Loucy (cell line): ENCODE results near the gene RNF141.

Experiments
- H2AFZ ChIP-seq: fragments of 200-600 bp; sonication (generic); 2 replicates; pipeline ENCODE4 v1.6.0; 2016; ENCODE audit warnings: antibody characterized with exemption, mild to moderate bottlenecking, low read length, moderate library complexity
- H3F3A ChIP-seq: fragments of 200-600 bp; 2 replicates; pipeline ENCODE4 v1.6.0; 2016; ENCODE audit warnings: antibody characterized with exemption, low read depth, mild to moderate bottlenecking
- H3K27me3 ChIP-seq: fragments of 200-600 bp; sonication (generic); 2 replicates; pipeline ENCODE4 v1.6.1; 2014; ENCODE audit warnings: low read length, mild to moderate bottlenecking; ENCODE audit not compliant: insufficient read depth, poor library complexity, severe bottlenecking
- H3K36me3 ChIP-seq: fragments of 200-600 bp; sonication (generic); 2 replicates; pipeline ENCODE4 v1.6.1; 2016; ENCODE audit warnings: low read length; ENCODE audit not compliant: insufficient read depth
- H3K4me1 ChIP-seq: fragments of 200-600 bp; sonication (generic); 2 replicates; pipeline ENCODE4 v1.5.1; 2014; ENCODE audit warnings: low read length, mild to moderate bottlenecking; ENCODE audit not compliant: insufficient read depth, poor library complexity, severe bottlenecking
- H3K4me2 ChIP-seq: fragments of 200-600 bp; sonication (generic); 2 replicates; pipeline ENCODE4 v1.6.0; 2014; ENCODE audit warnings: antibody characterized with exemption, low read length, low read depth, mild to moderate bottlenecking; ENCODE audit not compliant: poor library complexity, severe bottlenecking
- H3K4me3 ChIP-seq: fragments of 200-600 bp; sonication (generic); 2 replicates; pipeline ENCODE4 v1.5.1; 2014; ENCODE audit warnings: low read length, mild to moderate bottlenecking, mixed read lengths; ENCODE audit not compliant: poor library complexity, severe bottlenecking
- H3K79me2 ChIP-seq: fragments of 200-600 bp; sonication (generic); 2 replicates; pipeline ENCODE4 v1.6.1; 2014; ENCODE audit warnings: low read length; ENCODE audit not compliant: insufficient read depth
- H3K9ac ChIP-seq: fragments of 200-600 bp; sonication (generic); 2 replicates; pipeline ENCODE4 v1.6.0; 2014; ENCODE audit warnings: mild to moderate bottlenecking, low read depth, low read length, moderate library complexity; ENCODE audit not compliant: poor library complexity, severe bottlenecking
- H3K9me2 ChIP-seq: fragments of 200-600 bp; sonication (generic); replicated peaks from 2 replicates; pipeline ENCODE4 v1.6.1; 2016; ENCODE audit warnings: low read depth, low read length, mixed read lengths
- H3K9me3 ChIP-seq: fragments of 200-600 bp; sonication (generic); 2 replicates; pipeline ENCODE4 v1.6.1; 2014; ENCODE audit warnings: mild to moderate bottlenecking, antibody characterized with exemption, low read length, low read depth; ENCODE audit not compliant: insufficient read depth
- H4K20me1 ChIP-seq: fragments of 200-600 bp; sonication (generic); 2 replicates; pipeline ENCODE4 v1.6.0; 2014; ENCODE audit warnings: antibody characterized with exemption, low read length, mild to moderate bottlenecking; ENCODE audit not compliant: insufficient read depth, poor library complexity, severe bottlenecking
- EZH2phosphoT487 ChIP-seq: fragments of 200-600 bp; IDR thresholded peaks from 2 replicates; pipeline ENCODE4 v1.6.1; 2018; ENCODE audit warnings: antibody characterized with exemption, mild to moderate bottlenecking, moderate library complexity, borderline replicate concordance
- TF ChIP-seq, protein P1 (sequence below): fragments of 200-600 bp; sonication (generic); conservative IDR thresholded peaks from 2 replicates; pipeline ENCODE4 v1.5.1; 2014; ENCODE audit warnings: mild to moderate bottlenecking, antibody characterized with exemption, low read length

RNF141 gene

DNA sequence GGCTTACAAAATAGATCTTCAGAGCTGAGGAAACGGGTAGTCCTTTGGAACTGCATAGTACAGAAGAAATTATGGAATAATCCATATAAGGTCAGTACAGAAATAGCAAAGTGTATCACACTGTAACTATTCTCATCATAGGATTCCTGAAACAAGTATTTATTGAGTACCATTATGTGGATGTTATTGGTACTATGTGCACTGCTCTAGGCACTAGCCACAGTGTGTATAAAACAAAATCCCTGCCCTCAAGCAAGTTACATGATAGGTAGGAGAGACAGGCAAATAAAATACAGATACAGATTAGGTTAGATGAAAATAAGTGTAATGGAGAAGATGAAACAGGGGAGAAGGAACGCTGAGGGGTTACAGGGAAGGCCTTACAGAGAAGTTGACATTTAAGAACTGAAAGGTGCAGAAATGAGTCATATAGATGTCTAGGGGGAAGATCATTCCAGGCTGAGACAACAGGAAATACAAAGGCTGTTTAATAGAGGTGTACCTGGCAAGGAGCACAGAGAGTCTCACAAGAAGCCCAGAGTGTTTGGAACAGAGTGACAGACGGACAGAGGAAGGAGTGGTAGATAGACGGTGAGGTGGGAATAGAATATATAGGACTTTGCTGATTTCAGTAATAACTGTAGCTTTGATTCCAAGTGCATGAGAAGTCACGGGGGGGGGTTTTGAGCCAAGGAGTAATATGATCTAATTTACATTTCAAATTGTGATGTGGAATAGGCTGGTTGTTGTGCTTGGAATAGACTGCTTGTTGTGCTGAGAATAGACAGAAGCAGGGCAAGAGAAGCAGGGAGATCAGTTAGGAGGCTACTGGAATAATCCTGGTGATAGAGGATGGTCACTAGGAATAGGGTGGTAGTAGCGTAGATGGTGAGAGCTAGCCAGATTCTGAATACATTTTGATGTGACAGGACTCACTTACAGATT lies 13.7 kb downstream of the RNF141 start:
- Histone ChIP-seq H3K9me3 (no peaks in the 10 kb centered on the region), H3F3A (peaks cover 2% of the 10 kb centered on the region; the same call in 1 of the 2 replicates), H3K9me2 (no peaks in the 10 kb centered on the region), H2AFZ (no peak overlapping the region), H4K20me1 (no peaks in the 10 kb centered on the region), H3K4me3 (no peak overlapping the region), H3K36me3 (peaks cover 4% of the 10 kb centered on the region; the same call in 1 of the 2 replicates), H3K9ac (no peak overlapping the region), H3K4me2 (no peak overlapping the region), H3K4me1 (peaks cover 22% of the 10 kb centered on the region), H3K27me3 (no peaks in the 10 kb centered on the region), H3K79me2 (no peaks in the 10 kb centered on the region)
- TF ChIP-seq EZH2phosphoT487, result no peak
- TF ChIP-seq, protein P1, sequence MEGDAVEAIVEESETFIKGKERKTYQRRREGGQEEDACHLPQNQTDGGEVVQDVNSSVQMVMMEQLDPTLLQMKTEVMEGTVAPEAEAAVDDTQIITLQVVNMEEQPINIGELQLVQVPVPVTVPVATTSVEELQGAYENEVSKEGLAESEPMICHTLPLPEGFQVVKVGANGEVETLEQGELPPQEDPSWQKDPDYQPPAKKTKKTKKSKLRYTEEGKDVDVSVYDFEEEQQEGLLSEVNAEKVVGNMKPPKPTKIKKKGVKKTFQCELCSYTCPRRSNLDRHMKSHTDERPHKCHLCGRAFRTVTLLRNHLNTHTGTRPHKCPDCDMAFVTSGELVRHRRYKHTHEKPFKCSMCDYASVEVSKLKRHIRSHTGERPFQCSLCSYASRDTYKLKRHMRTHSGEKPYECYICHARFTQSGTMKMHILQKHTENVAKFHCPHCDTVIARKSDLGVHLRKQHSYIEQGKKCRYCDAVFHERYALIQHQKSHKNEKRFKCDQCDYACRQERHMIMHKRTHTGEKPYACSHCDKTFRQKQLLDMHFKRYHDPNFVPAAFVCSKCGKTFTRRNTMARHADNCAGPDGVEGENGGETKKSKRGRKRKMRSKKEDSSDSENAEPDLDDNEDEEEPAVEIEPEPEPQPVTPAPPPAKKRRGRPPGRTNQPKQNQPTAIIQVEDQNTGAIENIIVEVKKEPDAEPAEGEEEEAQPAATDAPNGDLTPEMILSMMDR, result no peak

- Histone ChIP-seq H3K9me3 (no peaks in the 10 kb centered on the region), H3K4me1 (peaks cover 24% of the 10 kb centered on the region), H3K4me3 (no peak overlapping the region), H3F3A (peaks cover 2% of the 10 kb centered on the region; the same call in 1 of the 2 replicates), H2AFZ (no peak overlapping the region), H3K4me2 (no peak overlapping the region), H3K9ac (no peak overlapping the region), H3K36me3 (peaks cover 8% of the 10 kb centered on the region; the same call in 1 of the 2 replicates), H3K79me2 (no peaks in the 10 kb centered on the region), H4K20me1 (no peaks in the 10 kb centered on the region), H3K9me2 (no peaks in the 10 kb centered on the region), H3K27me3 (no peaks in the 10 kb centered on the region)
- no peak for TF ChIP-seq EZH2phosphoT487
Measured at GRCh38 chr11:10524471-10524870, 16.5 kb downstream of the RNF141 start.

DNA sequence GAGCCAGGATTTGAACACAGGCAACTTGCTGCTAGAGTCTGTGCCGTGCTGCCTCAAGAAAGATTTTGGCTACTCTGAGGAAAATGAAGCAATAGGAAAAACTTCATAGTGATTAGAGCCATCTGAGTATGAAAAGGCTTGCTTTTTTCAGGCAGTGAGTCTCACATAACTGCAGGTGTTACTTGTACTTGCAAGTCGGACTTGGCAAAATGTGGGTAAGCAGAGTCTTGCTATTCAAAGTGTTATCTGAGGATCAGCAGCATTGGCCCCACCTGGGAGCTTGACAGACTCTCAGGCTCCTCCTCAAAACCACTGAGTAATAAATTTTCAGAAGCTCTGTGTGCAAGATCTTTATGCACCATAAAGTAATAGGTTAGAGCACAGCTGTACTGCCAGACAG lies 18.1 kb downstream of the RNF141 start:
- H3K36me3 ChIP-seq, result peaks cover 10% of the 10 kb centered on the region; the same call in 1 of the 2 replicates
- H2AFZ ChIP-seq, result no peak overlapping the region
- H3K27me3 ChIP-seq, result no peaks in the 10 kb centered on the region
- TF ChIP-seq, protein P1, result no peak
- no peak for TF ChIP-seq EZH2phosphoT487
- peak overlapping the region; percentile 63 for H3K4me2 ChIP-seq
- no peak overlapping the region for H3K4me3 ChIP-seq
- H3K9me2 ChIP-seq, result no peaks in the 10 kb centered on the region
- H3F3A ChIP-seq, result peaks cover 2% of the 10 kb centered on the region; the same call in 1 of the 2 replicates
- H3K79me2 ChIP-seq, result no peaks in the 10 kb centered on the region
- peak overlapping the region; percentile 13 for H3K9ac ChIP-seq
- H4K20me1 ChIP-seq, result no peaks in the 10 kb centered on the region
- H3K9me3 ChIP-seq, result no peaks in the 10 kb centered on the region
- H3K4me1 ChIP-seq, result peaks cover 24% of the 10 kb centered on the region
